Measurements from ENCODE around the gene MYL5.

MYL5 gene

DNA sequence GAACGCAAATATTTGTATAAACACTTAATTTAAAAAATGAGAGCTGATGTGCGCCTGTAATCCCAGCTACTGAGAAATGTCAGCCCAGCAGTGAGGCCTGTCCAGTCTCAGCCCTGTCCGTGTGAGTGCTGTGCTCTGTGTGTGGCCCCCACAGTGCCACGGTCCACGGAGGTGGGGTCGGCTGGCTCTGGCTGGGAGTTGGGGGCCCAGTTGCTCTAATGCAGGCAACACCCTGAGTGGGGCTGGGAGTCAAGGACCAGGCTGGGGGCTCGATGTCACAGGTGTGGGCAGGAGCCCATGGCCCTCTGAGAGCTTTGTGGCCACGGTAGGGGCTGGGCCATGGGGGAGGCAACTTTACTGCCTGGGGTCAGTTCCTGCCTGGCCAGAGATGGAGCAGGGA is 44.1 kb downstream of the MYL5 start:
- Histone ChIP-seq H3K36me3 (ENCODE audit: low read length) (no peaks in the 10 kb centered on the region), H3K9ac (ENCODE audit: low read length) (no peak overlapping the region), H3F3A (ENCODE audit: insufficient read depth) (no peaks in the 10 kb centered on the region), H4K20me1 (ENCODE audit: low read depth, low read length) (no peaks in the 10 kb centered on the region; the same call in 1 of the 2 replicates), H3K4me2 (ENCODE audit: low read depth, low read length, poor library complexity, severe bottlenecking) (no peak overlapping the region), H3K79me2 (ENCODE audit: insufficient read depth, low read length) (peaks cover 63% of the 10 kb centered on the region), H3K27me3 (ENCODE audit: low read length) (no peaks in the 10 kb centered on the region), H3K9me3 (ENCODE audit: insufficient read depth, low read length) (no peaks in the 10 kb centered on the region), H3K27ac (ENCODE audit: low read depth, low read length) (no peak overlapping the region), H3K9me2 (replicated peaks; ENCODE audit: insufficient read depth, low read length) (no peaks in the 10 kb centered on the region), H3K4me3 (ENCODE audit: insufficient read depth, low read length, poor library complexity, severe bottlenecking) (no peak overlapping the region), H2AFZ (ENCODE audit: low read depth, low read length, severe bottlenecking) (no peak overlapping the region)
- TF ChIP-seq, protein P1, sequence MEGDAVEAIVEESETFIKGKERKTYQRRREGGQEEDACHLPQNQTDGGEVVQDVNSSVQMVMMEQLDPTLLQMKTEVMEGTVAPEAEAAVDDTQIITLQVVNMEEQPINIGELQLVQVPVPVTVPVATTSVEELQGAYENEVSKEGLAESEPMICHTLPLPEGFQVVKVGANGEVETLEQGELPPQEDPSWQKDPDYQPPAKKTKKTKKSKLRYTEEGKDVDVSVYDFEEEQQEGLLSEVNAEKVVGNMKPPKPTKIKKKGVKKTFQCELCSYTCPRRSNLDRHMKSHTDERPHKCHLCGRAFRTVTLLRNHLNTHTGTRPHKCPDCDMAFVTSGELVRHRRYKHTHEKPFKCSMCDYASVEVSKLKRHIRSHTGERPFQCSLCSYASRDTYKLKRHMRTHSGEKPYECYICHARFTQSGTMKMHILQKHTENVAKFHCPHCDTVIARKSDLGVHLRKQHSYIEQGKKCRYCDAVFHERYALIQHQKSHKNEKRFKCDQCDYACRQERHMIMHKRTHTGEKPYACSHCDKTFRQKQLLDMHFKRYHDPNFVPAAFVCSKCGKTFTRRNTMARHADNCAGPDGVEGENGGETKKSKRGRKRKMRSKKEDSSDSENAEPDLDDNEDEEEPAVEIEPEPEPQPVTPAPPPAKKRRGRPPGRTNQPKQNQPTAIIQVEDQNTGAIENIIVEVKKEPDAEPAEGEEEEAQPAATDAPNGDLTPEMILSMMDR (IDR thresholded peaks at IDR 0.05; ENCODE audit: insufficient read depth, low read length, poor library complexity, severe bottlenecking) = no peak
- TF ChIP-seq EZH2phosphoT487 (conservative IDR thresholded peaks at IDR 0.05; ENCODE audit: low read length) = no peak

DNA sequence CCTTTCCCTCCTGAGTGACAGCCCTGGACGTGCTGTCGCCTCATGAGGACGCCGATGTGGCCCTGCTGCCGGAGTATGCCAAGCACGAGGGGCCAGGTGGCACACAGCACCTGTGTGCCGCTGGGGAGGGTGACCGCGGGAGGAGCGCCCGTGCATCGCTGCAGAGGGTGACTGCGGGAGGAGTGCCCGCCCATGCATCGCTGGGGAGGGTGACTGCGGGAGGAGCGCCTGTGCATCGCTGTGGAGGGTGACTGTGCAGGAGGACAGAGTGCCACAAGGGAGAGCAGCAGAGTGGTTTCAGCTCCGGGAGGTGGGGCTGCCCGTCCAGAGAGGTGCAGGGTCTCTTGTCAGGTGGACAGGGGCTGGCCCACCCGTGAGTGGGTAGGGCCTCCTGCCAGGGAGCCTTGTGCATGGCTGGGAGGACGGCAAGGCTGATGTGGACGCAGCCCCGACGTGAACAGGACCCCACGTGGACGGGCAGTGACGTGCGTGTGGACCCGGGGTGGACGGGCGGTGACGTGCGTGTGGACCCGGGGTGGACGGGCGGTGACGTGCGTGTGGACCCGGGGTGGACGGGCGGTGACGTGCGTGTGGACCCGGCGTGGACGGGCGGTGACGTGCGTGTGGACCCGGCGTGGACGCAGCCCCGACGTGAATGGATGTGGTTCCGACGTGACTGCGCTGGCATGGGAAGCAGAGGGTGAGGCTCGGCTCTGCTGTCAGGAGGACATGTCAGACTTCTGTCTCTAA is 45.9 kb downstream of the MYL5 start:
- TF ChIP-seq, protein P1 (IDR thresholded peaks at IDR 0.05; ENCODE audit: insufficient read depth, low read length, poor library complexity, severe bottlenecking) = no peak
- no peak for TF ChIP-seq EZH2phosphoT487 (conservative IDR thresholded peaks at IDR 0.05; ENCODE audit: low read length)
- Histone ChIP-seq H3F3A (ENCODE audit: insufficient read depth) (no peaks in the 10 kb centered on the region), H4K20me1 (ENCODE audit: low read depth, low read length) (no peaks in the 10 kb centered on the region; the same call in 1 of the 2 replicates), H3K9me2 (replicated peaks; ENCODE audit: insufficient read depth, low read length) (no peaks in the 10 kb centered on the region), H3K27ac (ENCODE audit: low read depth, low read length) (no peak overlapping the region), H2AFZ (ENCODE audit: low read depth, low read length, severe bottlenecking) (no peak overlapping the region), H3K4me3 (ENCODE audit: insufficient read depth, low read length, poor library complexity, severe bottlenecking) (no peak overlapping the region), H3K27me3 (ENCODE audit: low read length) (no peaks in the 10 kb centered on the region), H3K4me2 (ENCODE audit: low read depth, low read length, poor library complexity, severe bottlenecking) (no peak overlapping the region), H3K9me3 (ENCODE audit: insufficient read depth, low read length) (no peaks in the 10 kb centered on the region), H3K79me2 (ENCODE audit: insufficient read depth, low read length) (peaks cover 54% of the 10 kb centered on the region), H3K36me3 (ENCODE audit: low read length) (no peaks in the 10 kb centered on the region), H3K9ac (ENCODE audit: low read length) (no peak overlapping the region)

DNA sequence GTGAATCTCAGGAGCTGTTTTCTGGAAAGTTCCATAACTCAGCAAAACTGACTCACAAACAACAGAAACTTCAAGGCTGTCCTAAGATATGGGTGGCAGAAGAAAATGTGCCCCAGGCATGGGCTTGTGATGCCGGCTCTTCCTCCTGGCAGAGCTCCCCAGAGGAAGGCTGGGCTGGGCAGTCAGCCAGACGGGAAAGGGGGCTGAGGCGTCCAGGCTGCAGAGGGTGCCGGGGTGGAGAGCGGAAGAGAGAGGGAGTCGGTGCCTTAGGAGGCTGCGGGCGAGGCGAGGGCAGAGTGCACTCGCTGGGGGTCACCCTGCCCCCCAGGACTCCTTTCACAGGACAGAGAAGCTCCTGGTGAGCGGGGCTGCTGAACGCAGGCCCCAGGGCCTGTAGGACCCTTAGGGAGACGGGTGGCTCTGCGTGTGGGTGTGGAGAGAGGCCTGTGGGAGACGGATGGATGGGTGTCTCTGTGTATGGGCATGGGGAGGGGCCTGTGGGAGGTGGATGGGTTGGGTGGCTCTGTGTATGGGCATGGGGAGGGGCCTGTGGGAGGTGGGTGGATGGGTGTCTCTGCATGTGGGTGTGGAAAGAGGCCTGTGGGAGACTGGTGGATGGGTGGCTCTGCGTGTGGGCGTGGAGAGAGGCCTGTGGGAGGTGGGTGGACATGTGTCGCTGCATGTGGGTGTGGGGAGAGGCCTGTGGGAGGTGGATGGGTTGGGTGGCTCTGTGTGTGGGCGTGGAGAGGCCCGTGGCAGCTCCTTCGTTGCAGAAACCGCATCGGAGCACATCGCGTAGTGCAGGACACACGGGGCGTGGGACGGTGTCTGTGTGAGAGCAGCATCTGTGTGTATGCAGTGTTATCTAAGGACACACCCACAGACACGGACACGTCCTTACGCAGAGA is 47.2 kb downstream of the MYL5 start:
- Histone ChIP-seq H2AFZ (ENCODE audit: low read depth, low read length, severe bottlenecking) (no peak overlapping the region), H3K9me3 (ENCODE audit: insufficient read depth, low read length) (no peaks in the 10 kb centered on the region), H3K4me2 (ENCODE audit: low read depth, low read length, poor library complexity, severe bottlenecking) (no peak overlapping the region), H3K9me2 (replicated peaks; ENCODE audit: insufficient read depth, low read length) (no peaks in the 10 kb centered on the region), H3K4me3 (ENCODE audit: insufficient read depth, low read length, poor library complexity, severe bottlenecking) (no peak overlapping the region), H3K27me3 (ENCODE audit: low read length) (no peaks in the 10 kb centered on the region), H3K36me3 (ENCODE audit: low read length) (no peaks in the 10 kb centered on the region), H3K9ac (ENCODE audit: low read length) (no peak overlapping the region), H4K20me1 (ENCODE audit: low read depth, low read length) (no peaks in the 10 kb centered on the region; the same call in 1 of the 2 replicates), H3K27ac (ENCODE audit: low read depth, low read length) (no peak overlapping the region), H3K79me2 (ENCODE audit: insufficient read depth, low read length) (peaks cover 64% of the 10 kb centered on the region), H3F3A (ENCODE audit: insufficient read depth) (no peaks in the 10 kb centered on the region)
- TF ChIP-seq, protein P1 (IDR thresholded peaks at IDR 0.05; ENCODE audit: insufficient read depth, low read length, poor library complexity, severe bottlenecking) = no peak
- TF ChIP-seq EZH2phosphoT487 (conservative IDR thresholded peaks at IDR 0.05; ENCODE audit: low read length) = no peak
